Endothelial cell of umbilical vein (primary cell): ENCODE results near the gene N4BP2. TPM values are rescaled to one million over a fixed set of nuclear protein-coding genes. Genes with fewer than 3 reads are reported as not detected.

Source experiments
- BruUV-seq: library from RNA; stranded (reverse); fragments of 400-500 nt; replicated peaks from 2 replicates; lab custom pipeline; 2021; lab: Mats Ljungman, UMichigan
- CTCF ChIA-PET: fragments of 300-600, 350-600 bp; sonication (Branson Sonifier 250); formaldehyde crosslinking; loops from one replicate; lab custom pipeline; 2021; ENCODE audit warnings: antibody characterized with exemption, inconsistent platforms; lab: Charles Lee
- POLR2A ChIA-PET: fragments of 300-600, 350-600 bp; sonication (Branson Sonifier 250); formaldehyde crosslinking; loops from one replicate; lab custom pipeline; 2021; ENCODE audit warnings: antibody characterized with exemption, inconsistent platforms; lab: Charles Lee
- DNase-seq: peaks from one replicate; pipeline ENCODE4 v3.0.0-alpha.2; 2011; ENCODE audit warnings: low read depth, low spot score
- FAIRE-seq: peaks from 2 replicates; lab custom pipeline; 2011; peaks lifted over from hg19 to GRCh38; lab: Jason Lieb, UNC
- H2AFZ ChIP-seq: 2 replicates; pipeline ENCODE4 v1.6.0; 2012; ENCODE audit warnings: low read depth, low read length, control low read depth, inconsistent platforms
- H3K27ac ChIP-seq: 2 replicates; pipeline ENCODE4 v1.5.1; 2011; ENCODE audit warnings: low read depth, mild to moderate bottlenecking, control low read depth, low read length, moderate library complexity; ENCODE audit not compliant: insufficient read depth
- H3K27me3 ChIP-seq, 2 experiments: 2 replicates each; pipeline versions ENCODE4 v1.6.0 to v1.6.1; 2011; ENCODE audit warnings: low read length in 2 of 2, mixed read lengths in 1 of 2; ENCODE audit not compliant: control insufficient read depth in 2 of 2, insufficient read depth in 2 of 2
- H3K36me3 ChIP-seq, 2 experiments: 2 replicates in 1 of 2; 3 replicates in 1 of 2; pipeline ENCODE4 v1.5.1; 2011; ENCODE audit warnings: low read length in 2 of 2, mild to moderate bottlenecking in 1 of 2, moderate library complexity in 1 of 2; ENCODE audit not compliant: control insufficient read depth in 2 of 2, insufficient read depth in 2 of 2; ENCODE audit errors: extremely low read depth in 1 of 2
- H3K4me1 ChIP-seq: 3 replicates; pipeline ENCODE4 v1.5.1; 2011; ENCODE audit warnings: mild to moderate bottlenecking, low read length; ENCODE audit not compliant: control insufficient read depth, insufficient read depth; ENCODE audit errors: extremely low read depth
- H3K4me2 ChIP-seq: 2 replicates; pipeline ENCODE4 v1.6.1; 2011; ENCODE audit warnings: low read length, control low read depth, mixed read lengths; ENCODE audit not compliant: insufficient read depth
- H3K4me3 ChIP-seq, 3 experiments: fragments of 200-600 bp in 1 of 3; sonication (generic), shearing (Covaris generic) in 1 of 3; replicated peaks in 1 of 3; 2 replicates each; pipeline ENCODE4 v1.5.1; 2011 to 2016; ENCODE audit warnings: control low read depth in 3 of 3, low read length in 3 of 3, mild to moderate bottlenecking in 2 of 3, inconsistent platforms in 1 of 3, low read depth in 1 of 3, moderate library complexity in 1 of 3; ENCODE audit not compliant: insufficient read depth in 1 of 3
- H3K79me2 ChIP-seq: 2 replicates; pipeline ENCODE4 v1.6.0; 2012; ENCODE audit warnings: low read length, inconsistent platforms; ENCODE audit not compliant: control insufficient read depth, insufficient read depth
- H3K9ac ChIP-seq: replicated peaks from 2 replicates; pipeline ENCODE3; 2011; ENCODE audit warnings: low read length, control low read depth; ENCODE audit not compliant: insufficient read depth; ENCODE audit errors: extremely low read depth
- H3K9me1 ChIP-seq: replicated peaks from 3 replicates; pipeline ENCODE4 v1.6.0; 2011; ENCODE audit warnings: mild to moderate bottlenecking, low read length; ENCODE audit not compliant: control insufficient read depth, insufficient read depth; ENCODE audit errors: extremely low read depth
- H3K9me3 ChIP-seq: replicated peaks from 2 replicates; pipeline ENCODE4 v1.5.1; 2012; ENCODE audit warnings: low read length, inconsistent platforms; ENCODE audit not compliant: control insufficient read depth, insufficient read depth
- H4K20me1 ChIP-seq: replicated peaks from 2 replicates; pipeline ENCODE3; 2011; ENCODE audit warnings: mild to moderate bottlenecking, low read length; ENCODE audit not compliant: control insufficient read depth, insufficient read depth; ENCODE audit errors: extremely low read depth
- CTCF ChIP-seq, 2 donors: IDR thresholded peaks; 1 replicate in 1 of 2; 2 replicates in 1 of 2; pipeline ENCODE4 v1.5.1; 2011; ENCODE audit warnings: low read length in 2 of 2, mild to moderate bottlenecking in 2 of 2, moderate library complexity in 2 of 2, control low read depth in 1 of 2, inconsistent platforms in 1 of 2, low read depth in 1 of 2; ENCODE audit not compliant: insufficient read depth in 1 of 2; ENCODE audit errors: extremely low read depth in 1 of 2
- EZH2 ChIP-seq: IDR thresholded peaks from 2 replicates; pipeline ENCODE4 v1.6.1; 2012; ENCODE audit warnings: borderline replicate concordance, low read depth, mild to moderate bottlenecking, moderate library complexity, low read length, inconsistent platforms; ENCODE audit not compliant: severe bottlenecking
- FOS ChIP-seq: IDR thresholded peaks from 2 replicates; pipeline ENCODE4 v1.6.1; 2011; ENCODE audit warnings: mild to moderate bottlenecking, low read length, moderate library complexity, borderline replicate concordance; ENCODE audit not compliant: insufficient read depth
- JUN ChIP-seq: IDR thresholded peaks from 2 replicates; pipeline ENCODE4 v1.6.1; 2011; ENCODE audit warnings: borderline replicate concordance, low read depth; ENCODE audit not compliant: insufficient read length, insufficient read depth
- POLR2A ChIP-seq: IDR thresholded peaks from 2 replicates; pipeline ENCODE4 v1.6.1; 2012; ENCODE audit warnings: low read depth, mild to moderate bottlenecking, control low read depth, low read length
- POLR2AphosphoS5 ChIP-seq: IDR thresholded peaks from 2 replicates; pipeline ENCODE4 v1.6.1; 2012; ENCODE audit warnings: low read depth, mild to moderate bottlenecking, control low read depth, low read length, moderate library complexity; ENCODE audit not compliant: insufficient read depth
- dilution Hi-C: fragments of 300-500 bp; cut with MboI; formaldehyde crosslinking; loops from one replicate; pipeline ENCODE4 v1.15.0; 2019; ENCODE audit warnings: low sequenced_read_pairs; ENCODE audit not compliant: extremely low pct_ligation_motif_present
- intact Hi-C: fragments of 100-400 bp; cut with micrococcal nuclease; formaldehyde crosslinking; loops from one replicate; pipeline ENCODE4 v1.10.0; 2022
- polyA plus RNA-seq, 4 experiments: library from polyadenylated mRNA; depleted of rRNA in 3 of 4; stranded (reverse) in 3 of 4; unstranded in 1 of 4; fragments of >200 nt; gene quantifications; 2 replicates each; pipeline versions ENCODE4 v1.2.1 to v1.2.3, GENCODE V29; 2011 to 2012; ENCODE audit warnings: missing spikeins in 1 of 4
- total RNA-seq: library from RNA; stranded (reverse); gene quantifications from 2 replicates; pipeline ENCODE4 v1.2.3, GENCODE V29; 2021

N4BP2 gene
- total and polyA plus RNA-seq, 2 donors (not counting 3 experiments of a cell fraction or from before 2014, with no cell fraction given) = 0.87 to 6.9 TPM

- dilution Hi-C loops (no loop called here), intact Hi-C loops (no loop called here)
- Histone ChIP-seq H3K27me3 (no peaks in the 10 kb centered on the region), H3K9me3 (no peaks in the 10 kb centered on the region), H3K9ac (no peak overlapping the region), H3K4me3 (no peak overlapping the region), H3K79me2 (no peaks in the 10 kb centered on the region), H3K27ac (no peak overlapping the region), H3K9me1 (no peaks in the 10 kb centered on the region), H3K36me3 (no peaks in the 10 kb centered on the region), H4K20me1 (no peaks in the 10 kb centered on the region), H3K4me1 (peaks cover 4% of the 10 kb centered on the region), H2AFZ (no peak overlapping the region), H3K4me2 (no peak overlapping the region)
- DNase-seq (no peak), FAIRE-seq (no peak)
- CTCF ChIA-PET = no interaction called here
- TF ChIP-seq POLR2AphosphoS5 (no peak), EZH2 (no peak), POLR2A (no peak), CTCF (IDR thresholded peaks at IDR 0.05; ENCODE audit: extremely low read depth in 1 of 2, insufficient read depth in 1 of 2, low read depth in 1 of 2, low read length in 2 of 2) (no peak), FOS (no peak), JUN (no peak)
- BruUV-seq = no TSS peak
- POLR2A ChIA-PET = no interaction called here
These were observed 55.6 kb downstream of the N4BP2 start for GRCh38 chr4:40112027-40112792.
